ENCODE results near the gene RAB38.

GRCh38 chr11:88119561-88119960 lies 55.7 kb downstream of the RAB38 start:
- TF ChIP-seq CTCF (conservative IDR thresholded peaks at IDR 0.05), result no peak
- no peak for TF ChIP-seq EZH2 (IDR thresholded peaks at IDR 0.05; ENCODE audit: low read depth)
